Measurements from ENCODE around the gene CRIM1.

Gene CRIM1

GRCh38 chr2:36462311-36462935 is 106.8 kb downstream of the CRIM1 start:
- DNase-seq: no peak

GRCh38 chr2:36463365-36463764 is 107.8 kb downstream of the CRIM1 start:
- DNase-seq: no peak

- no peak for DNase-seq
Observed at GRCh38 chr2:36464006-36464721, 108.6 kb downstream of the CRIM1 start.

- DNase-seq: no peak
Observed at GRCh38 chr2:36466135-36466534, 110.6 kb downstream of the CRIM1 start.

GRCh38 chr2:36468463-36469105 is 113.0 kb downstream of the CRIM1 start:
- no peak for DNase-seq

GRCh38 chr2:36469106-36469477 is 113.5 kb downstream of the CRIM1 start:
- DNase-seq: no peak

- DNase-seq: no peak
Observed at GRCh38 chr2:36469710-36470109, 114.1 kb downstream of the CRIM1 start.

GRCh38 chr2:36473230-36473629 is 117.7 kb downstream of the CRIM1 start:
- no peak for DNase-seq

GRCh38 chr2:36476411-36476810 is 120.8 kb downstream of the CRIM1 start:
- DNase-seq: no peak

- no peak for DNase-seq
Observed at GRCh38 chr2:36477315-36477714, 121.7 kb downstream of the CRIM1 start.

- DNase-seq: no peak
Observed at GRCh38 chr2:36477746-36478145, 122.2 kb downstream of the CRIM1 start.

- no peak for DNase-seq
Observed at GRCh38 chr2:36478332-36478738, 122.8 kb downstream of the CRIM1 start.

- no peak for DNase-seq
Observed at GRCh38 chr2:36478999-36479398, 123.4 kb downstream of the CRIM1 start.

GRCh38 chr2:36479406-36479805 is 123.8 kb downstream of the CRIM1 start:
- DNase-seq: no peak

GRCh38 chr2:36480028-36480427 is 124.5 kb downstream of the CRIM1 start:
- no peak for DNase-seq

GRCh38 chr2:36480636-36481035 is 125.1 kb downstream of the CRIM1 start:
- DNase-seq: no peak

GRCh38 chr2:36481709-36482108 is 126.1 kb downstream of the CRIM1 start:
- no peak for DNase-seq

- DNase-seq: no peak
Observed at GRCh38 chr2:36482576-36483214, 127.1 kb downstream of the CRIM1 start.

GRCh38 chr2:36483290-36483689 is 127.7 kb downstream of the CRIM1 start:
- DNase-seq: no peak

- no peak for DNase-seq
Observed at GRCh38 chr2:36484454-36484853, 128.9 kb downstream of the CRIM1 start.

- DNase-seq: no peak
Observed at GRCh38 chr2:36485521-36485920, 129.9 kb downstream of the CRIM1 start.

GRCh38 chr2:36486521-36487044 is 131.0 kb downstream of the CRIM1 start:
- DNase-seq: no peak

GRCh38 chr2:36487947-36488346 is 132.4 kb downstream of the CRIM1 start:
- DNase-seq: no peak

GRCh38 chr2:36489281-36489680 is 133.7 kb downstream of the CRIM1 start:
- DNase-seq: no peak

All from NCI-H2227 treated with DMSO at 0.1 percent for 48 hours (cell line).